H1 (cell line): ENCODE data around the gene CRADD. TPM values are rescaled to one million over a fixed set of nuclear protein-coding genes. Genes with fewer than 3 reads are reported as not detected.

Experiments
- CTCF ChIA-PET: fragments of 300-600 bp; sonication (Branson Sonifier 250); formaldehyde crosslinking; loops from one replicate; lab custom pipeline; 2021; ENCODE audit not compliant: partially characterized antibody; lab: Charles Lee
- POLR2A ChIA-PET: fragments of 300-600 bp; sonication (Branson Sonifier 250); formaldehyde crosslinking; loops from one replicate; lab custom pipeline; 2021; ENCODE audit warnings: inconsistent platforms; ENCODE audit not compliant: partially characterized antibody; lab: Charles Lee
- DNase-seq, 2 experiments: peaks; one replicate each; pipeline versions ENCODE4 v3.0.0 to v3.0.0-alpha.2; 2010 to 2022; ENCODE audit warnings: low spot score in 2 of 2, low read depth in 1 of 2, mixed read lengths in 1 of 2
- FAIRE-seq: peaks from 2 replicates; lab custom pipeline; 2011; peaks lifted over from hg19 to GRCh38; lab: Jason Lieb, UNC
- H2AFZ ChIP-seq: 2 replicates; pipeline ENCODE4 v1.8.1; 2012; ENCODE audit warnings: low read length, inconsistent platforms
- H2AK5ac ChIP-seq: 2 replicates; pipeline ENCODE4 v1.6.1; 2013; ENCODE audit warnings: low read depth, low read length
- H2BK120ac ChIP-seq: replicated peaks from 2 replicates; pipeline ENCODE3; 2013; ENCODE audit warnings: low read depth, low read length, inconsistent platforms
- H2BK12ac ChIP-seq: 2 replicates; pipeline ENCODE4 v1.6.1; 2013; ENCODE audit warnings: low read depth, low read length
- H2BK15ac ChIP-seq: 2 replicates; pipeline ENCODE4 v1.6.1; 2013; ENCODE audit warnings: low read length
- H2BK20ac ChIP-seq: 2 replicates; pipeline ENCODE4 v1.6.1; 2013; ENCODE audit warnings: low read length
- H2BK5ac ChIP-seq: 2 replicates; pipeline ENCODE4 v1.6.1; 2013; ENCODE audit warnings: low read depth, low read length
- H3K14ac ChIP-seq: 2 replicates; pipeline ENCODE4 v1.6.1; 2013; ENCODE audit warnings: inconsistent platforms; ENCODE audit not compliant: insufficient read length
- H3K18ac ChIP-seq: 2 replicates; pipeline ENCODE4 v1.6.1; 2013; ENCODE audit warnings: low read length; ENCODE audit errors: extremely low read depth
- H3K23ac ChIP-seq: 2 replicates; pipeline ENCODE4 v1.6.1; 2013; ENCODE audit warnings: inconsistent platforms; ENCODE audit not compliant: insufficient read length
- H3K23me2 ChIP-seq: 2 replicates; pipeline ENCODE4 v1.6.1; 2013; ENCODE audit warnings: low read depth, low read length
- H3K27ac ChIP-seq: 2 replicates; pipeline ENCODE4 v1.6.1; 2011; ENCODE audit warnings: low read depth, low read length, inconsistent platforms
- H3K27me3 ChIP-seq, 4 experiments: replicated peaks in 1 of 4; 1 replicate in 1 of 4; 2 replicates in 3 of 4; pipeline versions ENCODE4 v1.6.1 to v1.8.1; 2011 to 2013; ENCODE audit warnings: low read length in 3 of 4, mild to moderate bottlenecking in 3 of 4, inconsistent platforms in 2 of 4, mixed read lengths in 2 of 4, moderate library complexity in 1 of 4; ENCODE audit not compliant: control insufficient read depth in 3 of 4, insufficient read depth in 3 of 4; ENCODE audit errors: extremely low read depth in 1 of 4
- H3K36me3 ChIP-seq, 4 experiments: 2 replicates each; pipeline versions ENCODE4 v1.6.1 to v1.8.1; 2011 to 2013; ENCODE audit warnings: mild to moderate bottlenecking in 4 of 4, low read length in 3 of 4, moderate library complexity in 2 of 4, control low read depth in 1 of 4, inconsistent platforms in 1 of 4; ENCODE audit not compliant: insufficient read depth in 4 of 4, control insufficient read depth in 2 of 4
- H3K4ac ChIP-seq: replicated peaks from 2 replicates; pipeline ENCODE3; 2013; ENCODE audit warnings: low read length, low read depth, mixed read lengths, inconsistent platforms; ENCODE audit not compliant: insufficient read length
- H3K4me1 ChIP-seq, 4 experiments: replicated peaks in 1 of 4; 1 replicate in 1 of 4; 2 replicates in 3 of 4; pipeline versions ENCODE4 v1.6.1 to v1.8.1; 2011 to 2013; ENCODE audit warnings: low read length in 3 of 4, inconsistent platforms in 2 of 4, mixed read lengths in 1 of 4; ENCODE audit not compliant: insufficient read depth in 4 of 4, control insufficient read depth in 3 of 4
- H3K4me2 ChIP-seq, 2 experiments: 2 replicates each; pipeline versions ENCODE4 v1.6.1 to v1.8.1; 2011 to 2013; ENCODE audit warnings: low read depth in 2 of 2, low read length in 2 of 2, control low read depth in 1 of 2, inconsistent platforms in 1 of 2, mild to moderate bottlenecking in 1 of 2; ENCODE audit not compliant: insufficient read depth in 1 of 2
- H3K4me3 ChIP-seq, 4 experiments: fragments of 200-600, 300-600 bp in 1 of 4; sonication (generic), shearing (Covaris generic), sonication (Bioruptor Twin) in 1 of 4; 2 replicates each; pipeline versions ENCODE4 v1.5.1 to v1.8.1; 2011 to 2016; ENCODE audit warnings: low read length in 4 of 4, low read depth in 3 of 4, control low read depth in 2 of 4, inconsistent platforms in 2 of 4, mild to moderate bottlenecking in 2 of 4, mixed read lengths in 1 of 4, moderate library complexity in 1 of 4; ENCODE audit not compliant: insufficient read depth in 2 of 4; ENCODE audit errors: extremely low read depth in 1 of 4
- H3K56ac ChIP-seq: replicated peaks from 2 replicates; pipeline ENCODE3; 2013; ENCODE audit warnings: low read depth, mild to moderate bottlenecking, mixed read lengths, low read length, inconsistent platforms; ENCODE audit not compliant: insufficient read length
- H3K79me1 ChIP-seq: 2 replicates; pipeline ENCODE4 v1.6.1; 2013; ENCODE audit warnings: low read depth, low read length, control low read depth
- H3K79me2 ChIP-seq, 2 experiments: 2 replicates each; pipeline versions ENCODE4 v1.6.1 to v1.8.1; 2012 to 2013; ENCODE audit warnings: low read length in 2 of 2, mild to moderate bottlenecking in 2 of 2, inconsistent platforms in 1 of 2; ENCODE audit not compliant: insufficient read depth in 2 of 2, control insufficient read depth in 1 of 2
- H3K9ac ChIP-seq, 4 experiments: replicated peaks in 1 of 4; 1 replicate in 1 of 4; 2 replicates in 3 of 4; pipeline versions ENCODE4 v1.6.1 to v1.8.1; 2011 to 2013; ENCODE audit warnings: low read depth in 3 of 4, low read length in 3 of 4, control low read depth in 2 of 4, mild to moderate bottlenecking in 2 of 4, moderate library complexity in 2 of 4, inconsistent platforms in 1 of 4; ENCODE audit errors: extremely low read depth in 1 of 4
- H3K9me3 ChIP-seq, 2 experiments: 2 replicates each; pipeline versions ENCODE4 v1.6.1 to v1.8.1; 2012 to 2013; ENCODE audit warnings: mild to moderate bottlenecking in 2 of 2, moderate library complexity in 2 of 2, control low read depth in 1 of 2, inconsistent platforms in 1 of 2, low read depth in 1 of 2, low read length in 1 of 2, mixed read lengths in 1 of 2; ENCODE audit not compliant: insufficient read depth in 2 of 2
- H4K20me1 ChIP-seq, 2 experiments: replicated peaks in 1 of 2; 2 replicates each; pipeline versions ENCODE3 to v1.8.1; 2011 to 2013; ENCODE audit warnings: inconsistent platforms in 2 of 2, low read length in 2 of 2, mild to moderate bottlenecking in 1 of 2; ENCODE audit not compliant: insufficient read depth in 2 of 2, control insufficient read depth in 1 of 2
- H4K5ac ChIP-seq: 2 replicates; pipeline ENCODE4 v1.6.1; 2013; ENCODE audit warnings: low read length, low read depth, mixed read lengths, inconsistent platforms; ENCODE audit not compliant: insufficient read length
- H4K8ac ChIP-seq: 2 replicates; pipeline ENCODE4 v1.8.0; 2013; ENCODE audit warnings: mild to moderate bottlenecking, moderate library complexity, low read length, inconsistent platforms; ENCODE audit not compliant: insufficient read depth; ENCODE audit errors: extremely low read depth
- H4K91ac ChIP-seq: replicated peaks from 2 replicates; pipeline ENCODE3; 2013; ENCODE audit warnings: low read length, mixed read lengths, inconsistent platforms; ENCODE audit not compliant: insufficient read length
- CTCF ChIP-seq, 3 experiments: IDR thresholded peaks; 1 replicate in 2 of 3; 2 replicates in 1 of 3; pipeline versions ENCODE4 v1.5.1 to v1.6.1; 2011; ENCODE audit warnings: low read length in 3 of 3, mild to moderate bottlenecking in 3 of 3, inconsistent platforms in 2 of 3, low read depth in 1 of 3, moderate library complexity in 1 of 3; ENCODE audit not compliant: insufficient read depth in 1 of 3; ENCODE audit errors: control extremely low read depth in 1 of 3
- POU5F1 ChIP-seq: IDR thresholded peaks from 2 replicates; pipeline ENCODE4 v1.6.1; 2011; ENCODE audit warnings: low read depth, mild to moderate bottlenecking, low read length, moderate library complexity
- WGBS, 2 experiments: shearing (Covaris generic) in 1 of 2; methylation state at CpG; one replicate each; pipeline versions ENCODE4 v1.1.6 to v1.1.7; 2013 to 2015; ENCODE audit warnings: low lambda C conversion rate in 2 of 2, mixed read lengths in 2 of 2, inconsistent platforms in 1 of 2, low coverage in 1 of 2, missing lambda C conversion rate in 1 of 2; ENCODE audit not compliant: insufficient replicate concordance in 2 of 2, insufficient coverage in 1 of 2, insufficient read length in 1 of 2; ENCODE audit errors: extremely low coverage in 1 of 2, missing lambda C conversion rate in 1 of 2; 5-methylcytosine and 5-hydroxymethylcytosine counted together
- polyA plus RNA-seq, 7 experiments: library from polyadenylated mRNA; depleted of rRNA in 3 of 7; stranded (reverse) in 5 of 7; unstranded in 2 of 7; fragments of >200 nt in 5 of 7; fragments of 200-250 nt in 2 of 7; gene quantifications; 1 replicate in 5 of 7; 2 replicates in 1 of 7; 4 replicates in 1 of 7; pipeline versions ENCODE4 v1.2.1 to v1.2.3, GENCODE V29; 2011 to 2013; ENCODE audit warnings: missing spikeins in 2 of 7, mixed read lengths in 2 of 7
- total RNA-seq: library from RNA; stranded (reverse); fragmentation: NEBNext Ultra II Directional; extraction: Animal tissue kit (Norgen Biotek cat#: 25700); gene quantifications from 2 replicates; pipeline ENCODE4 v1.2.1, GENCODE V29; 2021

Gene CRADD
- total and polyA plus RNA-seq, 2 of the 8 experiments (the other 6 are each of a cell fraction or from before 2014, with no cell fraction given): 8.1 to 15.4 TPM

GRCh38 chr12:93763746-93764147 lies 86.6 kb downstream of the CRADD start:
- H4K8ac ChIP-seq: no peak overlapping the region
- WGBS, 2 experiments: 79% methylated on average over 3 of the region's 3 CpGs; no CpG with 5 or more reads in 1 of the 2 experiments
- no peak overlapping the region for H3K4me2 ChIP-seq
- H3K18ac ChIP-seq: no peak overlapping the region
- H4K5ac ChIP-seq: no peak overlapping the region
- no peak overlapping the region for H3K23ac ChIP-seq
- no peaks in the 10 kb centered on the region for H3K9me3 ChIP-seq
- H2AFZ ChIP-seq: no peak overlapping the region
- H3K23me2 ChIP-seq: no peaks in the 10 kb centered on the region
- H2BK20ac ChIP-seq: no peak overlapping the region
- H2BK12ac ChIP-seq: no peak overlapping the region
- no peak overlapping the region for H2BK15ac ChIP-seq
- DNase-seq (no peak), FAIRE-seq (no peak)
- no peaks in the 10 kb centered on the region for H3K36me3 ChIP-seq
- H2BK120ac ChIP-seq: no peak overlapping the region
- H3K79me2 ChIP-seq: no peaks in the 10 kb centered on the region
- POLR2A ChIA-PET: no interaction called here
- no peak overlapping the region for H3K9ac ChIP-seq
- H3K4ac ChIP-seq: no peak overlapping the region
- no peak overlapping the region for H3K27ac ChIP-seq
- no peaks in the 10 kb centered on the region for H3K27me3 ChIP-seq
- no peak overlapping the region for H3K56ac ChIP-seq
- CTCF ChIA-PET: interaction anchor here (1.3 to 1.5 kb wide), 2 partner anchors 15 to 189 kb away, joined by 3 to 5 read pairs; no protein-coding TSS in a partner anchor
- H3K4me3 ChIP-seq: no peak overlapping the region
- H3K79me1 ChIP-seq: no peaks in the 10 kb centered on the region
- no peak overlapping the region for H2AK5ac ChIP-seq
- H3K14ac ChIP-seq: no peak overlapping the region
- no peak overlapping the region for H2BK5ac ChIP-seq
- no peak overlapping the region for H4K91ac ChIP-seq
- no peaks in the 10 kb centered on the region for H4K20me1 ChIP-seq
- H3K4me1 ChIP-seq: no peaks in the 10 kb centered on the region; a peak in 3 of 7 replicates
- peak in 1 of 3 experiments; percentile 34; a peak in 1 of 4 replicates for TF ChIP-seq CTCF (IDR thresholded peaks at IDR 0.05; ENCODE audit: control extremely low read depth in 1 of 3, insufficient read depth in 1 of 3, low read depth in 1 of 3, low read length in 3 of 3)
- no peak for TF ChIP-seq POU5F1
